ENCODE data around the gene NF1. TPM values are rescaled to one million over a fixed set of nuclear protein-coding genes. Genes with fewer than 3 reads are reported as not detected.
A peak's percentile ranks its signal among the peaks of the same experiment; 100 is the strongest.

NF1 gene
- total RNA-seq, 4 donors from 2014 or later = 41.7 to 69.9 (median 54.4) TPM

GRCh38 chr17:31307640-31308039 lies 212.9 kb downstream of the NF1 start:
- Histone ChIP-seq H3K27ac (no peak overlapping the region), H3K4me3 (no peak overlapping the region), H3K9me3 (no peaks in the 10 kb centered on the region), H3K4me1 (no peaks in the 10 kb centered on the region), H3K27me3 (no peaks in the 10 kb centered on the region), H3K36me3 (no peaks in the 10 kb centered on the region)
- TF ChIP-seq CTCF (IDR thresholded peaks at IDR 0.05) = no peak
- TF ChIP-seq EP300 (IDR thresholded peaks at IDR 0.05) = no peak
- no peak for TF ChIP-seq POLR2A (IDR thresholded peaks at IDR 0.05)
- no peak for TF ChIP-seq POLR2AphosphoS5 (IDR thresholded peaks at IDR 0.05)
- 76 to 100% methylated on average over 1 of the region's 1 CpG for WGBS, 2 donors (ENCODE audit: low coverage in 1 of 2)
- no peak for ATAC-seq

- no peaks in the 10 kb centered on the region for H3K36me3 ChIP-seq
- WGBS, 2 donors (ENCODE audit: low coverage in 1 of 2) = 73 to 74% methylated on average over 4 of the region's 5 CpGs
- ATAC-seq = no peak
Observed at GRCh38 chr17:31308372-31309334, 213.9 kb downstream of the NF1 start.

GRCh38 chr17:31309556-31309955 lies 214.8 kb downstream of the NF1 start:
- ATAC-seq = no peak
- Histone ChIP-seq H3K27ac (peak overlapping the region in 1 of 4 donors; percentile 8), H3K4me3 (no peak overlapping the region), H3K27me3 (no peaks in the 10 kb centered on the region), H3K9me3 (no peaks in the 10 kb centered on the region), H3K36me3 (no peaks in the 10 kb centered on the region), H3K4me1 (no peaks in the 10 kb centered on the region)
- TF ChIP-seq CTCF (IDR thresholded peaks at IDR 0.05) (no peak), POLR2AphosphoS5 (IDR thresholded peaks at IDR 0.05) (no peak), POLR2A (IDR thresholded peaks at IDR 0.05) (no peak), EP300 (IDR thresholded peaks at IDR 0.05) (no peak)
- 78 to 92% methylated on average over 2 of the region's 2 CpGs for WGBS, 2 donors (ENCODE audit: low coverage in 1 of 2)

More at GRCh38 chr17:31308372-31309334, 213.9 kb downstream of the NF1 start:
- Histone ChIP-seq H3K4me1 (no peaks in the 10 kb centered on the region), H3K9me3 (no peaks in the 10 kb centered on the region), H3K4me3 (no peak overlapping the region), H3K27ac (no peak overlapping the region), H3K27me3 (no peaks in the 10 kb centered on the region)
- TF ChIP-seq CTCF (IDR thresholded peaks at IDR 0.05) (no peak), EP300 (IDR thresholded peaks at IDR 0.05) (no peak)

GRCh38 chr17:31310260-31310659 lies 215.5 kb downstream of the NF1 start:
- TF ChIP-seq EP300 (IDR thresholded peaks at IDR 0.05) (no peak), CTCF (IDR thresholded peaks at IDR 0.05) (no peak), POLR2A (IDR thresholded peaks at IDR 0.05) (no peak), POLR2AphosphoS5 (IDR thresholded peaks at IDR 0.05) (no peak)
- H3K27me3 ChIP-seq = no peaks in the 10 kb centered on the region
- peak overlapping the region in 1 of 4 donors; percentile 8 for H3K27ac ChIP-seq
- H3K4me3 ChIP-seq = peak overlapping the region in 1 of 2 donors; percentile 8
- H3K9me3 ChIP-seq = no peaks in the 10 kb centered on the region
- 53 to 75% methylated on average over 2 of the region's 2 CpGs for WGBS, 2 donors (ENCODE audit: low coverage in 1 of 2)
- no peak for ATAC-seq
- no peaks in the 10 kb centered on the region for H3K4me1 ChIP-seq
- H3K36me3 ChIP-seq = no peaks in the 10 kb centered on the region

GRCh38 chr17:31310886-31311285 lies 216.1 kb downstream of the NF1 start:
- H3K27me3 ChIP-seq = no peaks in the 10 kb centered on the region
- TF ChIP-seq EP300 (IDR thresholded peaks at IDR 0.05) (no peak), POLR2AphosphoS5 (IDR thresholded peaks at IDR 0.05) (no peak), CTCF (IDR thresholded peaks at IDR 0.05) (no peak), POLR2A (IDR thresholded peaks at IDR 0.05) (no peak)
- H3K36me3 ChIP-seq = no peaks in the 10 kb centered on the region
- no peaks in the 10 kb centered on the region for H3K4me1 ChIP-seq
- H3K27ac ChIP-seq = no peak overlapping the region
- WGBS, 2 donors (ENCODE audit: low coverage in 1 of 2) = 67 to 73% methylated on average over 7 of the region's 7 CpGs
- ATAC-seq = no peak
- no peak overlapping the region for H3K4me3 ChIP-seq
- no peaks in the 10 kb centered on the region for H3K9me3 ChIP-seq

All from gastroesophageal sphincter (tissue), 4 donors.